ENCODE data around the gene DPH6.

DNA sequence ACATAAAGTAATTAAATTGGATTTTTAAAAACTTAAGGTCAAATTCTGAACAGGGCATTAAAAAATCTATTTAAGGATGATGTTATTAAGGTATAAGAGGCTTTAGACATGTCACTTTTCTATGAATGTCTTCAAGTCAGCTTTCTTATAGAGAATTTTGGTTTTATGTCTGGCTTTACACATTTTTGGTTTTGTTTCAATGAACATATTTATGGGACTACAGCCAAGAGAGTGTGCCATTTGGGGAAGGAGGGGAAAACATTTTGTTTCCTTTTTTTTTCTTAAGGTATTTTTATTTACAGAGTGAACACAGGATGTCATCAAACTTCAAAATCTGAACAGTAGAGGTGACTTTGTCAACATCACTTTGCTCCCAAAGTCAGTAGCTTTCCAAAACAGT is 222.8 kb downstream of the DPH6 start:
- TF ChIP-seq, protein P1, sequence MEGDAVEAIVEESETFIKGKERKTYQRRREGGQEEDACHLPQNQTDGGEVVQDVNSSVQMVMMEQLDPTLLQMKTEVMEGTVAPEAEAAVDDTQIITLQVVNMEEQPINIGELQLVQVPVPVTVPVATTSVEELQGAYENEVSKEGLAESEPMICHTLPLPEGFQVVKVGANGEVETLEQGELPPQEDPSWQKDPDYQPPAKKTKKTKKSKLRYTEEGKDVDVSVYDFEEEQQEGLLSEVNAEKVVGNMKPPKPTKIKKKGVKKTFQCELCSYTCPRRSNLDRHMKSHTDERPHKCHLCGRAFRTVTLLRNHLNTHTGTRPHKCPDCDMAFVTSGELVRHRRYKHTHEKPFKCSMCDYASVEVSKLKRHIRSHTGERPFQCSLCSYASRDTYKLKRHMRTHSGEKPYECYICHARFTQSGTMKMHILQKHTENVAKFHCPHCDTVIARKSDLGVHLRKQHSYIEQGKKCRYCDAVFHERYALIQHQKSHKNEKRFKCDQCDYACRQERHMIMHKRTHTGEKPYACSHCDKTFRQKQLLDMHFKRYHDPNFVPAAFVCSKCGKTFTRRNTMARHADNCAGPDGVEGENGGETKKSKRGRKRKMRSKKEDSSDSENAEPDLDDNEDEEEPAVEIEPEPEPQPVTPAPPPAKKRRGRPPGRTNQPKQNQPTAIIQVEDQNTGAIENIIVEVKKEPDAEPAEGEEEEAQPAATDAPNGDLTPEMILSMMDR (IDR thresholded peaks at IDR 0.05), result no peak
- TF ChIP-seq POLR2AphosphoS5 (IDR thresholded peaks at IDR 0.05) (no peak), POLR2A (IDR thresholded peaks at IDR 0.05) (no peak)

Data from suprapubic skin (tissue), 4 donors.